HepG2 (cell line): ENCODE results near the gene DHX57.

Experiments
- GPN1 ChIP-seq: sonication (generic); formaldehyde crosslinking; IDR thresholded peaks from 2 replicates; pipeline ENCODE4 v1.5.1; 2020; ENCODE audit warnings: missing genetic modification reagents, borderline replicate concordance
- SRSF4 ChIP-seq: fragments of 200-400 bp; formaldehyde crosslinking; IDR thresholded peaks from one replicate; pipeline ENCODE4 v1.6.1; 2018; ENCODE audit warnings: mild to moderate bottlenecking, low read depth, low read length, moderate library complexity; ENCODE audit not compliant: poor library complexity, severe bottlenecking
- ZFP36 ChIP-seq: fragments of 150-350 bp; IDR thresholded peaks from 2 replicates; pipeline ENCODE4 v1.6.1; 2018; ENCODE audit warnings: borderline replicate concordance, low read length, low read depth; ENCODE audit not compliant: partially characterized antibody
- ZNF556 ChIP-seq: sonication (generic); formaldehyde crosslinking; IDR thresholded peaks from 2 replicates; pipeline ENCODE4 v1.4.0; 2020; ENCODE audit warnings: mild to moderate bottlenecking, missing genetic modification reagents, borderline replicate concordance
- TF ChIP-seq, protein P1 (sequence below): sonication (generic); formaldehyde crosslinking; IDR thresholded peaks from 2 replicates; pipeline ENCODE4 v1.5.0; 2020; ENCODE audit warnings: mild to moderate bottlenecking, missing genetic modification reagents, moderate library complexity
- TF ChIP-seq, protein P2 (sequence below): IDR thresholded peaks from 2 replicates; pipeline ENCODE4 v1.6.1; 2012; ENCODE audit warnings: inconsistent platforms

- TF ChIP-seq SRSF4 (no peak), GPN1 (CRISPR knock-in tag) (no peak), ZFP36 (no peak), ZNF556 (CRISPR knock-in tag) (no peak)
- TF ChIP-seq, protein P1, sequence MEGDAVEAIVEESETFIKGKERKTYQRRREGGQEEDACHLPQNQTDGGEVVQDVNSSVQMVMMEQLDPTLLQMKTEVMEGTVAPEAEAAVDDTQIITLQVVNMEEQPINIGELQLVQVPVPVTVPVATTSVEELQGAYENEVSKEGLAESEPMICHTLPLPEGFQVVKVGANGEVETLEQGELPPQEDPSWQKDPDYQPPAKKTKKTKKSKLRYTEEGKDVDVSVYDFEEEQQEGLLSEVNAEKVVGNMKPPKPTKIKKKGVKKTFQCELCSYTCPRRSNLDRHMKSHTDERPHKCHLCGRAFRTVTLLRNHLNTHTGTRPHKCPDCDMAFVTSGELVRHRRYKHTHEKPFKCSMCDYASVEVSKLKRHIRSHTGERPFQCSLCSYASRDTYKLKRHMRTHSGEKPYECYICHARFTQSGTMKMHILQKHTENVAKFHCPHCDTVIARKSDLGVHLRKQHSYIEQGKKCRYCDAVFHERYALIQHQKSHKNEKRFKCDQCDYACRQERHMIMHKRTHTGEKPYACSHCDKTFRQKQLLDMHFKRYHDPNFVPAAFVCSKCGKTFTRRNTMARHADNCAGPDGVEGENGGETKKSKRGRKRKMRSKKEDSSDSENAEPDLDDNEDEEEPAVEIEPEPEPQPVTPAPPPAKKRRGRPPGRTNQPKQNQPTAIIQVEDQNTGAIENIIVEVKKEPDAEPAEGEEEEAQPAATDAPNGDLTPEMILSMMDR (CRISPR knock-in tag), result no peak
- TF ChIP-seq, protein P2, sequence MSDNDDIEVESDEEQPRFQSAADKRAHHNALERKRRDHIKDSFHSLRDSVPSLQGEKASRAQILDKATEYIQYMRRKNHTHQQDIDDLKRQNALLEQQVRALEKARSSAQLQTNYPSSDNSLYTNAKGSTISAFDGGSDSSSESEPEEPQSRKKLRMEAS, result no peak
Measured at GRCh38 chr2:38886063-38886462, 10.3 kb upstream of the DHX57 start.
